Sigmoid colon (tissue), 4 donors: ENCODE data around the gene RC3H1.

Experiments
- POLR2A ChIP-seq, 2 donors: fragments of 450-650 bp; IDR thresholded peaks; one replicate each; pipeline ENCODE4 v1.6.1; 2016; ENCODE audit warnings: antibody characterized with exemption in 2 of 2, mild to moderate bottlenecking in 2 of 2, moderate library complexity in 2 of 2
- POLR2AphosphoS5 ChIP-seq, 4 donors: sonication (generic); formaldehyde crosslinking; IDR thresholded peaks; one replicate each; pipeline ENCODE4 v1.6.1; 2017; ENCODE audit warnings: antibody characterized with exemption in 4 of 4

- TF ChIP-seq POLR2A (IDR thresholded peaks at IDR 0.05) (no peak), POLR2AphosphoS5 (IDR thresholded peaks at IDR 0.05) (no peak)
Observed at GRCh38 chr1:173900992-173901391, 121.2 kb downstream of the RC3H1 start.
